ENCODE data around the gene APOB. TPM values are rescaled to one million over a fixed set of nuclear protein-coding genes. Genes with fewer than 3 reads are reported as not detected.

The APOB gene
- total and polyA plus RNA-seq, 2 of the 13 experiments (the other 11 are each of a cell fraction or from before 2014, with no cell fraction given), result 1,569 to 2,515 TPM

- no peak for TF ChIP-seq EED (CRISPR knock-in tag; IDR thresholded peaks at IDR 0.05)
- TF ChIP-seq ZC3H4 (CRISPR knock-in tag; IDR thresholded peaks at IDR 0.05; ENCODE audit: borderline replicate concordance), result peak; percentile 68; the same call in 1 of the 2 replicates
- TF ChIP-seq ETV6 (CRISPR knock-in tag; conservative IDR thresholded peaks at IDR 0.05), result no peak
- TF ChIP-seq PHF5A (CRISPR knock-in tag; IDR thresholded peaks at IDR 0.05; ENCODE audit: low read depth, unreplicated experiment), result peak; percentile 45
- no peak for TF ChIP-seq ZNF138 (CRISPR knock-in tag; IDR thresholded peaks at IDR 0.05; ENCODE audit: low read depth)
- TF ChIP-seq NFKB2 (CRISPR knock-in tag; IDR thresholded peaks at IDR 0.05; ENCODE audit: borderline replicate concordance), result no peak; the same call in 1 of the 2 replicates
- 0 out of 2 replicates have a peak, but pooled peaks have one; percentile 47 for TF ChIP-seq ZMAT3 (CRISPR knock-in tag; conservative IDR thresholded peaks at IDR 0.05)
- no peak for TF ChIP-seq TMF1 (CRISPR knock-in tag; IDR thresholded peaks at IDR 0.05; ENCODE audit: low read depth)
- no peak for TF ChIP-seq RERE (CRISPR knock-in tag; IDR thresholded peaks at IDR 0.05; ENCODE audit: low read depth)
- 0 out of 2 replicates have a peak, but pooled peaks have one; percentile 7 for TF ChIP-seq ZSCAN25 (CRISPR knock-in tag; IDR thresholded peaks at IDR 0.05)
- no peak for TF ChIP-seq ZNF335 (CRISPR knock-in tag; IDR thresholded peaks at IDR 0.05)
Observed at GRCh38 chr2:21037671-21038108, 6.2 kb downstream of the APOB start (continued).

All from HepG2 (cell line).